ENCODE results near the gene IFT80. TPM values are rescaled to one million over a fixed set of nuclear protein-coding genes. Genes with fewer than 3 reads are reported as not detected.

IFT80 gene
- total and polyA plus RNA-seq, 9 of the 15 experiments (the other 6 are each of a cell fraction or from before 2014, with no cell fraction given), result 6.7 to 21.1 (median 16.4) TPM

- CTCF ChIA-PET (ENCODE audit: low intra/inter-chr PET ratio), result interaction anchor here (0.6 to 2.4 kb wide), 5 partner anchors 9 to 426 kb away, joined by 3 to 21 read pairs (median 4); no protein-coding TSS in a partner anchor
- FAIRE-seq (peak; percentile 82), DNase-seq (ENCODE audit: extremely low read depth in 1 of 4, low spot score in 3 of 4) (peak; percentile 56 to 80 (median 58)), ATAC-seq (peak; percentile 82)
- Histone ChIP-seq H3K9me1 (ENCODE audit: control insufficient read depth, insufficient read depth, low read length) (no peaks in the 10 kb centered on the region), H3K27me3 (ENCODE audit: control insufficient read depth in 2 of 2, insufficient read depth in 2 of 2, low read length in 2 of 2) (no peaks in the 10 kb centered on the region), H3K9me3 (replicated peaks; ENCODE audit: control insufficient read depth, insufficient read depth, low read depth, low read length) (no peaks in the 10 kb centered on the region), H4K20me1 (replicated peaks; ENCODE audit: control insufficient read depth, insufficient read depth, low read length) (no peaks in the 10 kb centered on the region), H3K4me1 (replicated peaks in 1 of 2; ENCODE audit: control insufficient read depth in 2 of 2, insufficient read depth in 2 of 2, low read length in 2 of 2) (no peaks in the 10 kb centered on the region), H3K4me3 (no peak overlapping the region), H3K27ac (ENCODE audit: extremely low read depth, low read depth, low read length) (no peak overlapping the region), H3K79me2 (ENCODE audit: control insufficient read depth, insufficient read depth, low read length) (peaks cover 67% of the 10 kb centered on the region), H3K36me3 (ENCODE audit: control insufficient read depth, insufficient read depth, low read length) (peaks cover 92% of the 10 kb centered on the region), H3K4me2 (ENCODE audit: insufficient read depth, low read length) (no peak overlapping the region), H2AFZ (ENCODE audit: low read depth, low read length) (no peak overlapping the region), H3K9ac (ENCODE audit: insufficient read depth in 1 of 2, low read depth in 2 of 2, low read length in 2 of 2) (no peak overlapping the region)
- POLR2A ChIA-PET, result interaction anchor here (0.7 to 4.0 kb wide), 2 partner anchors 12 to 529 kb away, joined by 3 to 23 read pairs; no protein-coding TSS in a partner anchor
- BruUV-seq (replicated peaks), result no TSS peak
- intact Hi-C loops (cut with micrococcal nuclease), result loop anchor here (2.0 to 5.0 kb wide), 4 partner anchors 71 to 526 kb away; no protein-coding TSS in a partner anchor
- in situ Hi-C loops (cut with MboI), result no loop called here
- 32% methylated on average over 3 of the region's 3 CpGs for WGBS (ENCODE audit: insufficient coverage, low coverage, missing lambda C conversion rate)
- TF ChIP-seq ZNF384 (IDR thresholded peaks at IDR 0.05; ENCODE audit: low read depth, low read length) (peak; percentile 85), XRCC3 (IDR thresholded peaks at IDR 0.05) (no peak), KLF16 (IDR thresholded peaks at IDR 0.05) (0 out of 2 replicates have a peak, but pooled peaks have one; percentile 33), CTCF (IDR thresholded peaks at IDR 0.05 in 2 of 3, conservative IDR thresholded peaks at IDR 0.05 in 1 of 3; ENCODE audit: insufficient read depth in 2 of 3, low read depth in 1 of 3, low read length in 3 of 3) (peak; percentile 58 to 77 (median 75)), ZNF778 (CRISPR knock-in tag; IDR thresholded peaks at IDR 0.05) (no peak), SMC3 (conservative IDR thresholded peaks at IDR 0.05; ENCODE audit: insufficient read depth, low read depth, low read length) (0 out of 2 replicates have a peak, but pooled peaks have one; percentile 22), ZNF592 (IDR thresholded peaks at IDR 0.05) (0 out of 2 replicates have a peak, but pooled peaks have one; percentile 23), POLR2AphosphoS5 (IDR thresholded peaks at IDR 0.05; ENCODE audit: control insufficient read depth, insufficient read depth, low read depth, low read length) (peak; percentile 34; the same call in 1 of the 2 replicates), MEF2D (tag; conservative IDR thresholded peaks at IDR 0.05; ENCODE audit: low read depth) (no peak), POLR2G (IDR thresholded peaks at IDR 0.05; ENCODE audit: low read depth, low read length) (no peak), ZBED1 (IDR thresholded peaks at IDR 0.05) (no peak), RAD21 (CRISPR knock-in tag; conservative IDR thresholded peaks at IDR 0.05 in 1 of 2, IDR thresholded peaks at IDR 0.05 in 1 of 2) (peak; percentile 60 to 79), DEAF1 (CRISPR knock-in tag; IDR thresholded peaks at IDR 0.05) (peak; percentile 62)
These were observed 14.7 kb upstream of the IFT80 start for GRCh38 chr3:160413613-160414248.

Data from K562 (cell line).